Breast epithelium (tissue), 4 donors: ENCODE measurements around the gene HAND2. TPM values are rescaled to one million over a fixed set of nuclear protein-coding genes. Genes with fewer than 3 reads are reported as not detected.

Experiments used
- DNase-seq, 2 donors: peaks; one replicate each; pipeline ENCODE4 v3.0.0-alpha.2; 2019; ENCODE audit warnings: low spot score in 2 of 2
- H3K27ac ChIP-seq, 2 donors: fragments of 200-600 bp; sonication (generic) in 1 of 2; one replicate each; pipeline ENCODE4 v1.5.1; 2016 to 2019; ENCODE audit warnings: mild to moderate bottlenecking in 1 of 2
- H3K27me3 ChIP-seq, 2 donors: fragments of 200-600 bp; sonication (generic) in 1 of 2; one replicate each; pipeline versions ENCODE4 v1.5.1 to v1.6.0; 2017 to 2019; ENCODE audit warnings: control low read depth in 1 of 2, mild to moderate bottlenecking in 1 of 2
- H3K36me3 ChIP-seq: fragments of 200-600 bp; one replicate; pipeline ENCODE4 v1.5.1; 2019
- H3K4me1 ChIP-seq, 2 donors: fragments of 200-600 bp; sonication (generic); one replicate each; pipeline ENCODE4 v1.5.1; 2016 to 2019; ENCODE audit warnings: control low read depth in 1 of 2
- H3K4me3 ChIP-seq, 3 donors: fragments of 200-600 bp; sonication (generic); 1 replicate in 2 of 3; 2 replicates in 1 of 3; pipeline ENCODE4 v1.5.1; 2016 to 2019; ENCODE audit warnings: mild to moderate bottlenecking in 3 of 3, moderate library complexity in 2 of 3
- H3K9me3 ChIP-seq, 2 donors: fragments of 200-600 bp; sonication (generic) in 1 of 2; one replicate each; pipeline ENCODE4 v1.5.1; 2016 to 2019; ENCODE audit warnings: control low read depth in 1 of 2
- CTCF ChIP-seq, 3 donors: fragments of 450-650 bp; IDR thresholded peaks; one replicate each; pipeline ENCODE4 v1.5.1; 2016 to 2017; ENCODE audit warnings: antibody characterized with exemption in 3 of 3, mild to moderate bottlenecking in 3 of 3, moderate library complexity in 3 of 3
- POLR2A ChIP-seq: fragments of 450-650 bp; IDR thresholded peaks from one replicate; pipeline ENCODE4 v1.6.1; 2016; ENCODE audit warnings: antibody characterized with exemption, mild to moderate bottlenecking, moderate library complexity
- POLR2AphosphoS5 ChIP-seq, 3 donors: sonication (generic); formaldehyde crosslinking; IDR thresholded peaks; one replicate each; pipeline ENCODE4 v1.6.1; 2017; ENCODE audit warnings: antibody characterized with exemption in 3 of 3
- intact Hi-C: fragments of 100-400 bp; cut with DNase I; formaldehyde crosslinking; loops from one replicate; pipeline ENCODE4 v1.15.1; 2023; ENCODE audit warnings: low total_unique reads
- total RNA-seq, 3 donors: library from RNA; depleted of rRNA; stranded (reverse); fragments of >200 nt; gene quantifications; one replicate each; pipeline ENCODE4 v1.1.0, GENCODE V29; 2016

The HAND2 gene
- total RNA-seq, 3 donors from 2014 or later = 10.5 to 29.6 (median 12.8) TPM

GRCh38 chr4:173545440-173545839 is 15.4 kb upstream of the HAND2 start:
- TF ChIP-seq POLR2A = no peak
- no peak for TF ChIP-seq POLR2AphosphoS5 (IDR thresholded peaks at IDR 0.05)
- no peak for TF ChIP-seq CTCF (IDR thresholded peaks at IDR 0.05)
- Histone ChIP-seq H3K27ac (no peak overlapping the region), H3K4me3 (no peak overlapping the region), H3K4me1 (no peaks in the 10 kb centered on the region), H3K27me3 (peaks cover 0 to 17% of the 10 kb centered on the region in 2 donors), H3K9me3 (no peaks in the 10 kb centered on the region), H3K36me3 (no peaks in the 10 kb centered on the region)
- intact Hi-C loops = no loop called here
- DNase-seq = no peak

GRCh38 chr4:173543266-173543665 is 13.2 kb upstream of the HAND2 start:
- Histone ChIP-seq H3K36me3 (no peaks in the 10 kb centered on the region), H3K9me3 (no peaks in the 10 kb centered on the region), H3K27me3 (peaks cover 0 to 35% of the 10 kb centered on the region in 2 donors), H3K4me3 (no peak overlapping the region), H3K27ac (no peak overlapping the region), H3K4me1 (no peaks in the 10 kb centered on the region)
- intact Hi-C loops = no loop called here
- DNase-seq = no peak
- no peak for TF ChIP-seq POLR2A
- no peak for TF ChIP-seq CTCF (IDR thresholded peaks at IDR 0.05)
- no peak for TF ChIP-seq POLR2AphosphoS5 (IDR thresholded peaks at IDR 0.05)

GRCh38 chr4:173539986-173540385 is 10.0 kb upstream of the HAND2 start:
- peaks cover 0 to 66% of the 10 kb centered on the region in 2 donors for H3K27me3 ChIP-seq
- H3K9me3 ChIP-seq = no peaks in the 10 kb centered on the region
- no peaks in the 10 kb centered on the region for H3K4me1 ChIP-seq
- no peak for DNase-seq
- intact Hi-C loops = no loop called here
- no peaks in the 10 kb centered on the region for H3K36me3 ChIP-seq
- H3K27ac ChIP-seq = no peak overlapping the region
- H3K4me3 ChIP-seq = no peak overlapping the region
- TF ChIP-seq POLR2A (no peak), CTCF (IDR thresholded peaks at IDR 0.05) (no peak), POLR2AphosphoS5 (IDR thresholded peaks at IDR 0.05) (no peak)

GRCh38 chr4:173538909-173539445 is 8.9 kb upstream of the HAND2 start:
- DNase-seq = no peak
- TF ChIP-seq POLR2A (no peak), CTCF (IDR thresholded peaks at IDR 0.05) (no peak), POLR2AphosphoS5 (IDR thresholded peaks at IDR 0.05) (no peak)
- H3K36me3 ChIP-seq = no peaks in the 10 kb centered on the region
- no peaks in the 10 kb centered on the region for H3K4me1 ChIP-seq
- H3K4me3 ChIP-seq = peak overlapping the region; percentile 37 to 66 (median 50)
- H3K27ac ChIP-seq = peak overlapping the region in 1 of 2 donors; percentile 57
- H3K9me3 ChIP-seq = no peaks in the 10 kb centered on the region
- H3K27me3 ChIP-seq = peaks cover 0 to 74% of the 10 kb centered on the region in 2 donors
- intact Hi-C loops = no loop called here

- no peak for DNase-seq
- Histone ChIP-seq H3K27me3 (peaks cover 0 to 76% of the 10 kb centered on the region in 2 donors), H3K27ac (peak overlapping the region in 1 of 2 donors; percentile 57)
Observed at GRCh38 chr4:173538148-173538908, 8.3 kb upstream of the HAND2 start.

More at GRCh38 chr4:173538148-173538908, 8.3 kb upstream of the HAND2 start:
- Histone ChIP-seq H3K9me3 (no peaks in the 10 kb centered on the region), H3K4me3 (peak overlapping the region; percentile 37 to 66 (median 50)), H3K36me3 (no peaks in the 10 kb centered on the region), H3K4me1 (no peaks in the 10 kb centered on the region)
- intact Hi-C loops = no loop called here
- TF ChIP-seq CTCF (IDR thresholded peaks at IDR 0.05) = no peak
- TF ChIP-seq POLR2AphosphoS5 (IDR thresholded peaks at IDR 0.05) = no peak
- TF ChIP-seq POLR2A = no peak
